T-helper 17 cell (primary cell): ENCODE results near the gene CABP1. TPM values are rescaled to one million over a fixed set of nuclear protein-coding genes. Genes with fewer than 3 reads are reported as not detected.
"Not testable (repeated sequence)": the region's sequence is repeated elsewhere in the genome, so short reads cannot be mapped to it uniquely, and the experiment has no call there.

Source experiments
- ATAC-seq: fragments of 150-1000 bp; cut with Tn5 transposase; 2 replicates; pipeline ENCODE4 v1.10.0; 2021; ENCODE audit warnings: mild to moderate bottlenecking, moderate library complexity
- DNase-seq, 3 donors: peaks; one replicate each; pipeline versions ENCODE4 v3.0.0 to v3.0.0-alpha.2; 2020 to 2021
- H3K9me3 ChIP-seq: one replicate; pipeline ENCODE4 v1.7.0; 2013; ENCODE audit warnings: low read length, mild to moderate bottlenecking; ENCODE audit not compliant: control insufficient read depth, poor library complexity, severe bottlenecking
- H3K27ac Mint-ChIP-seq: one replicate; pipeline ENCODE4 v1.8.0; 2022; ENCODE audit warnings: mild to moderate bottlenecking, moderate library complexity, mixed read lengths
- H3K27me3 Mint-ChIP-seq: one replicate; pipeline ENCODE4 v1.8.0; 2022; ENCODE audit warnings: mixed read lengths
- H3K36me3 Mint-ChIP-seq: one replicate; pipeline ENCODE4 v1.8.0; 2022; ENCODE audit warnings: low read depth, mixed read lengths
- H3K4me1 Mint-ChIP-seq: one replicate; pipeline ENCODE4 v1.8.0; 2022; ENCODE audit warnings: mild to moderate bottlenecking, mixed read lengths
- H3K4me3 Mint-ChIP-seq: one replicate; pipeline ENCODE4 v1.8.0; 2022; ENCODE audit warnings: mild to moderate bottlenecking, moderate library complexity, mixed read lengths
- total RNA-seq, 4 donors: library from RNA in 2 of 4; stranded (reverse) in 2 of 4; gene quantifications; one replicate each; pipeline ENCODE4 v1.2.3 and lab custom pipeline; 2022 to 2026

CABP1 gene
- total RNA-seq, 2 donors from 2014 or later, result not detected

DNA sequence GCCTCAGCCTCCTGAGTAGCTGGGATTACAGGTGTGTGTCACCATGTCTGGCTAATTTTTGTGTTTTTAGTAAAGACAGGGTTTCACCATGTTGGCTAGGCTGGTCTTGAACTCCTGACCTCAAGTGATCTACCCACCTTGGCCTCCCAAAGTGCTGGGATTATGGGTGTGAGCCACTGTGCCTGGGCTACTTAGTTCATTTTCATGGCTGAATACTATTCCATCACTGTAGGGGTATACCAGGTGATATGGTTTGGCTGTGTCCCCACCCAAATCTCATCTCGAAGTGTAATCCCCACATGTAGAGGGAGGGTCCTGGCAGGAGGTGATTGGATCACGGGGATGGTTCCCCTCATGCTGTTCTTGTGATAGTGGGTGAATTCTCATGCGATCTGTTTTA, 23.2 kb upstream of the CABP1 start:
- peaks cover 36% of the 10 kb centered on the region for H3K27me3 Mint-ChIP-seq
- DNase-seq, H3K4me1 Mint-ChIP-seq, H3K9me3 ChIP-seq, H3K27ac Mint-ChIP-seq, H3K4me3 Mint-ChIP-seq, H3K36me3 Mint-ChIP-seq, ATAC-seq: not testable (repeated sequence)

DNA sequence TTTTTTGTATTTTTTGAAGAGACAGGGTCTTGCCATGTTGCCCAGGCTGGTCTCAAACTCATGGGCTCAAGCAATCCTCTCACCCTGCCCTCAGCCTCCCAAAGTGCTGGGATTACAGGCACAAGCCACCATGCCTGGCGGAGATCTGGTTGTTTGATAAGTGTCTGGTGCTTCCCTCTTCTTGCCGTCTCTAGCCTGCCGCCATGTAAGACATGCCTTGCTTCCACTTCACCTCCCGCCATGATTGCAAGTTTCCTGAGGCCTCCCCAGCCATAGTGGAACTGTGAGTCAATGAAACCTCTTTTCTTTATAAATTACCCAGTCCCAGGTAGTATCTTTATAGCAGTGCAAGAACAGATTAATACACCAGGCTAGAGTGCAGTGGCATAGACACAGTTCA, 22.7 kb upstream of the CABP1 start:
- ATAC-seq, H3K36me3 Mint-ChIP-seq, H3K4me3 Mint-ChIP-seq, H3K9me3 ChIP-seq, H3K27ac Mint-ChIP-seq, DNase-seq, H3K4me1 Mint-ChIP-seq: not testable (repeated sequence)
- H3K27me3 Mint-ChIP-seq, result peaks cover 35% of the 10 kb centered on the region

DNA sequence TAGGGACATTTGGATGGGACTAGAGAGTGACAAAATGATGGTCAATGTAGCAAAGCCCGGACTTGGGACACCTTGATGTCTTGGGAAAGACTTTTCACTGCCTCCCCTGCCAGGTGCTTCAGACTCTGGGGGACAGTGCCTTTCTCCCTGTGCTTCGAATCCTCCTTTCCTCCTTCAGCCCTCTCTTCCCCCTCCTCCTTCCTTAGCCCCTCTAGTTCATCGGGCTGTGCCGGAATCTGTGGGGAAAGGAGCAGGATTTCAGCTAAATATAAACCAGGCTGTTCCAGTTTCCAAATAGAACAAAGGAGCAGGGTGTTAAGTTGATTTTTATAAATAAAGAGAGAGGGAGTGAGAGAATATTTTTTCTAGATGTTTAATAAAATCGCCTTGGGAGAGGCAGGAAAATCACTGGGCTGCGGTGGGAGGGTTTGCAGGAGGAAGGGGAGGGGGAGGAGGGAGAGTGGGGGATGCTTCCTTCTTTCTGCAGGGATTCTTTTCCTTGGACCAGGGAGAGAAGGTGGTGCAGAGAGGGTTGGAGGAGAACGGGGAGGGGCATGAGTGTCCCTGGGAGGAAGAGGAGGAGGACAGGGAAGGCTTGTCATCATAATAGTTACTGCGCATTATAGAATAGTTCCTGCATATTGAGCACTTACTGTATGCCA, 21.3 kb upstream of the CABP1 start:
- no peak overlapping the region for H3K4me3 Mint-ChIP-seq
- ATAC-seq (no peak), DNase-seq (no peak)
- H3K9me3 ChIP-seq, result no peaks in the 10 kb centered on the region
- H3K27me3 Mint-ChIP-seq, result peaks cover 44% of the 10 kb centered on the region
- H3K36me3 Mint-ChIP-seq, result peaks cover 4% of the 10 kb centered on the region
- peaks cover 3% of the 10 kb centered on the region for H3K4me1 Mint-ChIP-seq
- H3K27ac Mint-ChIP-seq, result no peak overlapping the region

DNA sequence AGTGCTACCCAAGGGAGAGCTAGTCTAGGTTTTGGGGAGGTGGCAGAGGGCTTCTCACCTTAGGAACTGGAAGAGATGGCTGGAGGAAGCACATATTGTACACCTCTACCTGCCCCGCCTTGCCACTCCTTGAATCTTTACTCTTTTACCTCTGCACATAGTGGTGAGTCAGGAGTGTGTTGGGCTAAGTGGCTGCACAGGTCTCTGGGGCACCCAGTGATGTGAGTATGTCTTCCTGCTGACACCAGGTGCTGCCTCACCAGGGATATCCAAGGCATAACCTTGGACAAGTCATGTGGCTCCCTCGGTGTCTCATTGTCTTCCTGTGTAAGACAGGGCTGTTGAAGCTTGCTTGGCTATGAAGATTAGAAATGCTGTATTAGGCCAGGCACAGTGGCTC, 19.8 kb upstream of the CABP1 start:
- peaks cover 4% of the 10 kb centered on the region for H3K36me3 Mint-ChIP-seq
- no peaks in the 10 kb centered on the region for H3K9me3 ChIP-seq
- ATAC-seq, result no peak
- peaks cover 40% of the 10 kb centered on the region for H3K27me3 Mint-ChIP-seq
- no peak overlapping the region for H3K27ac Mint-ChIP-seq
- H3K4me3 Mint-ChIP-seq, result no peak overlapping the region
- H3K4me1 Mint-ChIP-seq, result peaks cover 3% of the 10 kb centered on the region
- no peak for DNase-seq

DNA sequence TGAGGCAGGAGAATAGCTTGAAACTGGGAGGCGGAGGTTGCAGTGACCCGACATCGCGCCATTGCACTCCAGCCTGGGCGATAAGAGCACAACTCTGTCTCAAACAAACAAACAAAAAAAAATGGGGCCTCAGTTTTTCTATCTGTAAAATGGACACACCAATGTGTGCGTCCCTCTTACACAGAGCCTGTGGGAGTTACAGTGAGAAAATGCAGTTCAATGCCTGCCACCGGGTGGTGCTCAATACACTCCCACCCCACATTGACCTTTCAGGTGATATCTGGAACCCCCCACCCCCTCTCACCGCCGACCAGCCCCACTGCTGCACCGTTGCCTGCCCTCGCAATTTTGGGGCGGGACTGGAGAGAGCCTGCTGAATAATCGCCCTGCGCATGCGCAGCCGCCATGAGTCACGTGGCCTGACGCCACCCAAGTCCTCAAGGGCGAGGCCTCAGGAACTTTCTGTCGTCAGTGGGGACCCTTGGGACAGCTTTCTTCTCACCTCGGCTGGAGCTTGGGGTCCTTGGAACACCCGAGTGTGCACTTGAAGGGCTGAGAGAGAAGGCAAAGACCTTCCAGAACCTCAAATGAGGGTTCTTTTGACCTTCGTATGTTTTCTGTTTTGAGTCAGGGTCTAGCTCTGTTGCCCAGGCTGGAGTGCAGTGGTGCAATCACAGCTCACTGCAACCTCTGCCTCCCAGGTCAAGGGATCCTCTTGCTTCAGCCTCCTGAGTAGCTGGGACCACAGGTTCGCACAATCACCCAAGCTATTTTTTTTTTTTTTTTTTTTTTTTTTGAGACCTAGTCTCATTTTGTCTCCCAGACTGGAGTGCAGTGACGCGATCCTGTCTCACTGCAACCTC, 14.6 kb upstream of the CABP1 start:
- peaks cover 34% of the 10 kb centered on the region for H3K27me3 Mint-ChIP-seq
- no peak overlapping the region for H3K27ac Mint-ChIP-seq
- no peak overlapping the region for H3K4me3 Mint-ChIP-seq
- peaks cover 4% of the 10 kb centered on the region for H3K36me3 Mint-ChIP-seq
- no peaks in the 10 kb centered on the region for H3K9me3 ChIP-seq
- H3K4me1 Mint-ChIP-seq, result peaks cover 3% of the 10 kb centered on the region
- no peak for ATAC-seq
- no peak for DNase-seq

DNA sequence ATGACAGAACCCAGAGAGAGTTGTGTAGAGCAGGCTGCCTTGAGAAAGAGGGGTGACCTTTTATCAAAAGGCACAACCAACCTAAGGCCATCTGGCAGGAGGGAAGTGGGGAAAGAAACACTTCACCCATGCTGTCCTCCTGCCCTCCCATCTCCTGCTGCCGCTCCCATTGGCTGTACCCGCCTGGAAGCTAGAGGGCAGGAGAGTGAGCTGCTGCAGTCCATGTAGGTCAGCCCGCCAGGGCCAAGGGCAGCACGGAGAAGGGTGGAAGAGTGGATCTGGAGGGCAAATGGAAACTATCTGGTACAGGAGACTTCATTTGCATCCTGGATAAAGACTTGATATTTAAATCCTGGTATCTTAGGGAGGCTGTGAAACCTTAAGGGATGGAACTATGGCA, 11.5 kb upstream of the CABP1 start:
- ATAC-seq (no peak), DNase-seq (no peak)
- H3K27ac Mint-ChIP-seq, result no peak overlapping the region
- H3K36me3 Mint-ChIP-seq, result no peaks in the 10 kb centered on the region
- H3K4me3 Mint-ChIP-seq, result no peak overlapping the region
- no peaks in the 10 kb centered on the region for H3K9me3 ChIP-seq
- H3K4me1 Mint-ChIP-seq, result no peaks in the 10 kb centered on the region
- H3K27me3 Mint-ChIP-seq, result peaks cover 21% of the 10 kb centered on the region

DNA sequence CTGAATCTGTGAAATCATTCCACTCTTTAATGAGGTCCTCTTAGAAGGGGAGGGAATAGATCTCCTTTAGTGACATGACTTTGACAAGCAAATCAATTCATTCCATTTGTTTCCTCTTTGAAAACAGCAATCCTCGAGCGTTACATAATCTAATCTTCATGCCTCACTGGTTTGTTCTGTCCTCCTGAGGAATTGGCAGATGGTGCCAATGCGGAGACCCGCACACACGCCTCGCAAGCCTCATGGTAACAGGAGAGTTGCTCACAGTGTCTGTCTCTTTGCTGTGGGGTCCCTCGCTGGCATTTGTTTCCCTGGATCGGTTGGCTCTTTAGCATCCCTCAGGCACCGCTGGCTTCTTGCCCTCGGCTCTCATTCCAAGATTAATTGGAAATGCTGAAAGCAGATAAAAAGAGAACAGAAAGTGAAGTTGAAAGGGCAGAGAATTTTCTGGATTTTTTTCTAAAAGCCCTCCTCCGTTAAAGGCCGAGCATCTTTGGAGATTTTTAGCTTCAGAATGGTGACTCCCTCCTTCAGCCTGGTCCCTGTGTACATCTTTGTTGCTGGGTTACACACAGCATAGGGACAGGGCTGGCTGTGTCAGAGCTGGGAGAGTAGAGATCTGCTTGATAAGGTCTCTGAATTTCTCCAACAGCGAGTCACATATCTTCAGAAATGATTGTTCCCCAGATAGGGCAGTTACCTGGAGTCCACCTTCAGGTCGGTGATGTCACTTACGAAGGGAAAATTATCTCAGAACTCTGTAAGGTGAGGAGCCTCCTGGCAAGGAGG, 10.1 kb upstream of the CABP1 start:
- ATAC-seq (no peak), DNase-seq (no peak)
- H3K36me3 Mint-ChIP-seq, result no peaks in the 10 kb centered on the region
- H3K4me1 Mint-ChIP-seq, result no peaks in the 10 kb centered on the region
- peak overlapping the region; percentile 4 for H3K27ac Mint-ChIP-seq
- no peak overlapping the region for H3K4me3 Mint-ChIP-seq
- H3K9me3 ChIP-seq, result no peaks in the 10 kb centered on the region
- peaks cover 21% of the 10 kb centered on the region for H3K27me3 Mint-ChIP-seq

DNA sequence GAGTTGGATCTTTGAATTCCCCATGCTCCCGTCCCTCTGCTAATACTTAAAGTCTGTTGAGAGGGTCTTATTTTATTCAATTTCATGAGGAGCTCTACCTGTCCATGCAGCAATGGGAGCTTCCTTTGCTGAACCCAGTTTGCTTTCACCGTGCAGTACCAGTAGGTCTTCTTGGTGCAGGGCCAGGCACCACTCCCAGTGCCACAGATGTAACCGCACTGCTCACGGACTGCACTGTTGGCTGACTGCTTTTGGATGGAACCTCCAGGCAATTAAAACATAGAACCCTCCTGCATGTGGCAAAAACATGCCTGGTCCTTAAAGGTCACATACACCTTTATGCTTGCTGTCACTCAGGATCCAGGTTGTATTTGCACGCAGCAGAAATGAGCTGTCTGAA, 9.3 kb upstream of the CABP1 start:
- no peak for ATAC-seq
- no peaks in the 10 kb centered on the region for H3K4me1 Mint-ChIP-seq
- H3K4me3 Mint-ChIP-seq, result no peak overlapping the region
- no peak overlapping the region for H3K27ac Mint-ChIP-seq
- DNase-seq, result no peak
- H3K9me3 ChIP-seq, result no peaks in the 10 kb centered on the region
- no peaks in the 10 kb centered on the region for H3K36me3 Mint-ChIP-seq
- peaks cover 21% of the 10 kb centered on the region for H3K27me3 Mint-ChIP-seq

DNA sequence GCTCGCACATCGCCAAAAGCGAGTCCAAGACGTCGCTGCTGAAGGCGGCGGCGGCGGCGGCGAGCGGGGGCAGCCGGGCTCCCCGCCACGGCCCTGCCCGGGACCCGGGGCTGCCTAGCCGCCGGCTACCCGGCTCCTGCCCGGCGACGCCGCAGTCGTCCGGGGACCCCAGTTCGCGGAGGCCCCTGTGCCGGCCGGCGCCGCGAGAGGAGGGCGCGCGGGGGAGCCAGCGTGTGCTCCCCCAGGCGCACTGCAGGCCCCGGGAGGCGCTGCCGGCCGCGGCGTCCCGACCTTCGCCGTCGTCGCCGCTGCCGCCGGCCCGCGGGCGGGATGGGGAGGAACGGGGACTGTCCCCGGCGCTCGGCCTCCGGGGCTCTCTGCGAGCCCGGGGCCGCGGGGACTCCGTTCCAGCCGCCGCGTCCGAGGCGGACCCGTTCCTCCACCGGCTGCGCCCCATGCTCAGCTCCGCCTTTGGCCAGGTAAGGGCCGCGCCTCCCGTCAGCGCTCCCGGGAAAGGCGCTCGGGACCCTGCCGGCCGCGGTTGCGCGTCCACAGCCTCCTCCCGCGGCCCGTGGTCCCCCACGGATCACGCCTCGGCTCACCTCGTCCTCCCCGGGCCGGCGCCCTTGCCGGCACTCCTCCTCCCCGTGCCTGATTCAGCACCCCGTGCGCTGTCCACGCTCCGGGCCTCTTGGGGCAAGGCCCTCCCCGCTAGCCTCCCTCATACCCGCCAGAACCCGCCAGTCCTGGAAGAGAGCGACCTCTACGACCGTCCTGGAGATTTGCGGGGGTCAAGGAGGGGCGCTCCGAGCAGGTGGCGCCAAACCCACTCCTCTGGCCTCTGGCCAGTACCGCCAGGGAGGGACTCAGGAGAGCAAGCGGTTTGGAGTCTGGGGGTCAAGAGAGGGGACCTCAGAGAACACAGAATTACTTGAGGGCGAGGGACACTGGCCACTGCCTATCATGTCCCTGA, 721 bp downstream of the CABP1 start:
- peaks cover 12% of the 10 kb centered on the region for H3K4me1 Mint-ChIP-seq
- H3K9me3 ChIP-seq, result no peaks in the 10 kb centered on the region
- peak overlapping the region; percentile 87 for H3K4me3 Mint-ChIP-seq
- H3K27ac Mint-ChIP-seq, result no peak overlapping the region
- ATAC-seq, result peak; percentile 83
- peak; percentile 17 to 40 (median 35) for DNase-seq
- peaks cover 58% of the 10 kb centered on the region for H3K27me3 Mint-ChIP-seq
- H3K36me3 Mint-ChIP-seq, result peaks cover 6% of the 10 kb centered on the region

DNA sequence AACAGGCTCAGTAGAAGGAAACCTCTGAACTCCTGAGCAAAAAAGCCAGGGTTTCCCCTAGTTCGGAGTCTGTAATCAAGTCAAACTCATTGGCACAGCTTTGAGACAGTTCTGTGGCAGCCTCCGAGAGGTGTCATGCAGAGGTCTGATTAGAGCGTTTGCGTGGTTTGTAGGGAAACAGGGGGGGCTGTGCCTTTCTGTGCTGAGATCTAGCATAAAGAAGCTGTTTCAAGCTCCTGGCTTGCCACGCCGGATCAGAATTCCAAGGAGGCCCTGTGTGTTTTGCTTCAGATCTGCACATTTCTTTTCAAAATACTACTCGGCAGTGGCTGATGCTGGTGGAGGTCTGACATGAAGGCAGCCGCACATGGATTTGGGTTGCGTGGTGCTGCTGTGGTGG, 1.7 kb downstream of the CABP1 start:
- DNase-seq (no peak), ATAC-seq (no peak)
- Mint-ChIP-seq H3K4me3 (peak overlapping the region; percentile 63), H3K36me3 (peaks cover 3% of the 10 kb centered on the region), H3K27me3 (peaks cover 62% of the 10 kb centered on the region), H3K4me1 (peaks cover 16% of the 10 kb centered on the region), H3K27ac (no peak overlapping the region)
- H3K9me3 ChIP-seq, result no peaks in the 10 kb centered on the region

DNA sequence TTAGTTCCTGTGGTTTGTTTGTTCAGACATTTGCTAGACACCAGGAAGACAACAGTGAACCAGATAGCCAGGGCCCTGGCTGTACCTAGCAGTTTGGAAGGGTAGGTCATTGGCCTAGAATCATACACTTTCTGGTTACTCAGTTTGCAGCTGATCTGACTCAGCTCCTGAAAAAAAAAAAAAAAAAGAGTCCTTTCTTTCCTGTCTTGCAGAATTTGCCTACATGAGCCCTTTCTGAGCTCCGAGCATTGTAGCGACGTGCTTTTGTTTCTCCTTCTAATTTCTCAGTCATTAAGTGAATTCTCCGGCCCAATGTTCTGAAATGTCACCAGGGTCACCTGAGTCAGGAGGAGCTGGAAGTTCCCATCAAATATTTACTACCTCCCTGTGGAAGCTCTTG, 2.4 kb downstream of the CABP1 start:
- Mint-ChIP-seq H3K4me3 (peak overlapping the region; percentile 63), H3K27ac (no peak overlapping the region), H3K4me1 (peaks cover 17% of the 10 kb centered on the region), H3K27me3 (peaks cover 63% of the 10 kb centered on the region), H3K36me3 (no peaks in the 10 kb centered on the region)
- ATAC-seq (no peak), DNase-seq (no peak)
- no peaks in the 10 kb centered on the region for H3K9me3 ChIP-seq

DNA sequence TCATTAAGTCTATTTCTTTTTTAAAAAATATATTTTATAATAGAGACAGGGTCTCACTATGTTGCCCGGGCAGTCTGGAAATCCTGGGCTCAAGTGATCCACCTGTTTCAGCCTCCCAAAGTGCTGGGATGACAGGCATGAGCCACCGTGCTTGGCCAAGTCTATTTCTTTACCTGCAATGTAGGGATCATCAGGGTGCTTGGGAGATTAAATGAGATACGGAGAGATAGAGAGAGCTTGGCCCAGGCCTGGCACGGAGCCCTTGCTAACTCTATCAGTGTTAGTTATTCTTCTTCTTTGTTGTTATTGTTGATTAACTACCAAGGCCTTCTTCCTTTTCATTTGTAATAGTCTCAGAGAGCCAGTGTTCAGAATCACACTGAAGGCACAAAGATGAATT, 3.1 kb downstream of the CABP1 start:
- no peak for ATAC-seq
- Mint-ChIP-seq H3K36me3 (no peaks in the 10 kb centered on the region), H3K4me3 (no peak overlapping the region), H3K27me3 (peaks cover 70% of the 10 kb centered on the region), H3K4me1 (peaks cover 17% of the 10 kb centered on the region), H3K27ac (no peak overlapping the region)
- H3K9me3 ChIP-seq, result no peaks in the 10 kb centered on the region
- DNase-seq, result no peak
